SU-DHL-6 (cell line): Measurements from ENCODE around the gene FAM210A.

Experiments used
- CTCF ChIP-seq: fragments of 200-600 bp; sonication (generic); IDR thresholded peaks from one replicate; pipeline ENCODE4 v1.5.1; 2017; ENCODE audit warnings: antibody characterized with exemption, mild to moderate bottlenecking, low read length, moderate library complexity; ENCODE audit not compliant: insufficient read depth, poor library complexity, severe bottlenecking
- EZH2phosphoT487 ChIP-seq: fragments of 200-600 bp; sonication (generic), shearing (Covaris generic); conservative IDR thresholded peaks from 2 replicates; pipeline ENCODE4 v1.6.1; 2018; ENCODE audit warnings: mild to moderate bottlenecking, antibody characterized with exemption, low read length, moderate library complexity, mixed read lengths

GRCh38 chr18:13684546-13684945 is 41.8 kb downstream of the FAM210A start:
- no peak for TF ChIP-seq CTCF
- TF ChIP-seq EZH2phosphoT487: no peak
